PC-9 (cell line): ENCODE results near the gene ADH4. TPM values are rescaled to one million over a fixed set of nuclear protein-coding genes. Genes with fewer than 3 reads are reported as not detected.

Experiments
- BruUV-seq: library from RNA; stranded (reverse); fragments of 400-500 nt; replicated peaks from 2 replicates; lab custom pipeline; 2021; lab: Mats Ljungman, UMichigan
- CTCF ChIA-PET: fragments of 300-600 bp; sonication (Branson Sonifier 250); formaldehyde crosslinking; loops from one replicate; lab custom pipeline; 2022; ENCODE audit warnings: antibody characterized with exemption; lab: Charles Lee
- POLR2A ChIA-PET: fragments of 300-600 bp; sonication (Branson Sonifier 250); formaldehyde crosslinking; loops from one replicate; lab custom pipeline; 2022; ENCODE audit warnings: antibody characterized with exemption; ENCODE audit not compliant: unreplicated experiment; lab: Charles Lee
- DNase-seq, 2 experiments: peaks; one replicate each; pipeline versions ENCODE4 v3.0.0 to v3.0.0-alpha.2; 2015 to 2022; ENCODE audit warnings: mixed read lengths in 1 of 2
- H2AFZ ChIP-seq: fragments of 200-600 bp; sonication (generic); 2 replicates; pipeline ENCODE4 v1.8.1; 2017; ENCODE audit warnings: antibody characterized with exemption
- H3F3A ChIP-seq: fragments of 200-600 bp; sonication (generic); 2 replicates; pipeline ENCODE4 v1.8.1; 2017; ENCODE audit warnings: antibody characterized with exemption, mild to moderate bottlenecking, low read depth; ENCODE audit not compliant: insufficient read depth
- H3K27ac ChIP-seq: fragments of 200-600 bp; sonication (generic); 2 replicates; pipeline ENCODE4 v1.6.1; 2016; ENCODE audit warnings: mixed run types
- H3K27me3 ChIP-seq: fragments of 200-600 bp; sonication (generic); 2 replicates; pipeline ENCODE4 v1.6.1; 2016; ENCODE audit warnings: low read depth, mixed run types; ENCODE audit not compliant: insufficient read depth
- H3K36me3 ChIP-seq: fragments of 200-600 bp; sonication (generic); 2 replicates; pipeline ENCODE4 v1.6.1; 2016; ENCODE audit warnings: low read depth, mixed run types
- H3K4me1 ChIP-seq: fragments of 200-600 bp; sonication (generic); replicated peaks from 2 replicates; pipeline ENCODE4 v1.6.1; 2016; ENCODE audit warnings: mixed run types; ENCODE audit not compliant: insufficient read depth
- H3K4me2 ChIP-seq: fragments of 200-600 bp; sonication (generic); 2 replicates; pipeline ENCODE4 v1.6.1; 2017; ENCODE audit warnings: mixed run types
- H3K4me3 ChIP-seq: fragments of 200-600 bp; sonication (generic); 2 replicates; pipeline ENCODE4 v1.6.1; 2016; ENCODE audit warnings: mixed run types
- H3K79me2 ChIP-seq: fragments of 200-600 bp; sonication (generic); 2 replicates; pipeline ENCODE4 v1.6.1; 2017; ENCODE audit warnings: low read depth, mixed run types
- H3K9me2 ChIP-seq: fragments of 200-600 bp; sonication (generic); 2 replicates; pipeline ENCODE4 v1.8.1; 2017; ENCODE audit warnings: mild to moderate bottlenecking; ENCODE audit not compliant: insufficient read depth
- H3K9me3 ChIP-seq: fragments of 200-600 bp; sonication (generic); 2 replicates; pipeline ENCODE4 v1.8.1; 2016; ENCODE audit warnings: low read depth; ENCODE audit not compliant: insufficient read depth
- H4K20me1 ChIP-seq: fragments of 200-600 bp; sonication (generic); 2 replicates; pipeline ENCODE4 v1.8.1; 2017; ENCODE audit not compliant: insufficient read depth
- EZH2 ChIP-seq: fragments of 200-600 bp; sonication (generic); IDR thresholded peaks from 2 replicates; pipeline ENCODE4 v1.8.0; 2017; ENCODE audit warnings: antibody characterized with exemption, low read depth
- intact Hi-C: fragments of 100-400 bp; cut with micrococcal nuclease; formaldehyde crosslinking; loops from one replicate; pipeline ENCODE4 v1.10.0; 2022; ENCODE audit not compliant: unreplicated experiment
- total RNA-seq: library from RNA; stranded (reverse); gene quantifications from 2 replicates; pipeline ENCODE4 v1.2.3, GENCODE V29; 2021
- TF ChIP-seq, protein P1 (sequence below): fragments of 200-600 bp; sonication (generic); conservative IDR thresholded peaks from 2 replicates; pipeline ENCODE4 v1.6.1; 2017; ENCODE audit warnings: mixed run types, antibody characterized with exemption, mild to moderate bottlenecking, moderate library complexity

The ADH4 gene
- total RNA-seq, 1 experiment from 2014 or later = not detected

DNA sequence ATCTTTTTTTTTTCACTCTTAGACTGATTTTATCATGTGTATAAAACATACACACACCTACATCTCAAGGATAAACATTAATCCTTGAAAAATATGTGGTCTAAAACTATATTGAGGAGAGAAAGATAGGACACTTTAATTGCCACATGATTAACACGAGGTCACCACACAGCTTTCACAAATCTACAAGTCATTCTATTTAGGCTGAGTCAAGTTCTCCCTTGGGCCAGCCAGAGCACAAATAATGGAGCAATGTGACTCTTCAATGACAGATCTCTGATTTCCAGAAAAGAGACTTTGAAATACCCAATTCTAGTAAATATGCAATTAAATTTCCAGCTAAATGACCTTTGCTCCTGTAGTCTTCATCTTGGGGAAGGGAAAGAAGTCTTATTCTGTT is 12.9 kb upstream of the ADH4 start:
- H3K4me2 ChIP-seq = no peak overlapping the region
- BruUV-seq = no TSS peak
- TF ChIP-seq, protein P1, sequence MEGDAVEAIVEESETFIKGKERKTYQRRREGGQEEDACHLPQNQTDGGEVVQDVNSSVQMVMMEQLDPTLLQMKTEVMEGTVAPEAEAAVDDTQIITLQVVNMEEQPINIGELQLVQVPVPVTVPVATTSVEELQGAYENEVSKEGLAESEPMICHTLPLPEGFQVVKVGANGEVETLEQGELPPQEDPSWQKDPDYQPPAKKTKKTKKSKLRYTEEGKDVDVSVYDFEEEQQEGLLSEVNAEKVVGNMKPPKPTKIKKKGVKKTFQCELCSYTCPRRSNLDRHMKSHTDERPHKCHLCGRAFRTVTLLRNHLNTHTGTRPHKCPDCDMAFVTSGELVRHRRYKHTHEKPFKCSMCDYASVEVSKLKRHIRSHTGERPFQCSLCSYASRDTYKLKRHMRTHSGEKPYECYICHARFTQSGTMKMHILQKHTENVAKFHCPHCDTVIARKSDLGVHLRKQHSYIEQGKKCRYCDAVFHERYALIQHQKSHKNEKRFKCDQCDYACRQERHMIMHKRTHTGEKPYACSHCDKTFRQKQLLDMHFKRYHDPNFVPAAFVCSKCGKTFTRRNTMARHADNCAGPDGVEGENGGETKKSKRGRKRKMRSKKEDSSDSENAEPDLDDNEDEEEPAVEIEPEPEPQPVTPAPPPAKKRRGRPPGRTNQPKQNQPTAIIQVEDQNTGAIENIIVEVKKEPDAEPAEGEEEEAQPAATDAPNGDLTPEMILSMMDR = no peak
- no peak for TF ChIP-seq EZH2
- H3K27ac ChIP-seq = no peak overlapping the region
- no peak overlapping the region for H2AFZ ChIP-seq
- ChIA-PET CTCF (no interaction called here), POLR2A (no interaction called here)
- no peaks in the 10 kb centered on the region for H3K36me3 ChIP-seq
- no peak for DNase-seq
- no peaks in the 10 kb centered on the region for H3F3A ChIP-seq
- no peaks in the 10 kb centered on the region for H3K9me2 ChIP-seq
- no peaks in the 10 kb centered on the region for H3K4me1 ChIP-seq
- intact Hi-C loops = no loop called here
- H3K79me2 ChIP-seq = no peaks in the 10 kb centered on the region
- H3K4me3 ChIP-seq = no peak overlapping the region
- H3K27me3 ChIP-seq = no peaks in the 10 kb centered on the region
- H3K9me3 ChIP-seq = no peaks in the 10 kb centered on the region
- H4K20me1 ChIP-seq = no peaks in the 10 kb centered on the region

DNA sequence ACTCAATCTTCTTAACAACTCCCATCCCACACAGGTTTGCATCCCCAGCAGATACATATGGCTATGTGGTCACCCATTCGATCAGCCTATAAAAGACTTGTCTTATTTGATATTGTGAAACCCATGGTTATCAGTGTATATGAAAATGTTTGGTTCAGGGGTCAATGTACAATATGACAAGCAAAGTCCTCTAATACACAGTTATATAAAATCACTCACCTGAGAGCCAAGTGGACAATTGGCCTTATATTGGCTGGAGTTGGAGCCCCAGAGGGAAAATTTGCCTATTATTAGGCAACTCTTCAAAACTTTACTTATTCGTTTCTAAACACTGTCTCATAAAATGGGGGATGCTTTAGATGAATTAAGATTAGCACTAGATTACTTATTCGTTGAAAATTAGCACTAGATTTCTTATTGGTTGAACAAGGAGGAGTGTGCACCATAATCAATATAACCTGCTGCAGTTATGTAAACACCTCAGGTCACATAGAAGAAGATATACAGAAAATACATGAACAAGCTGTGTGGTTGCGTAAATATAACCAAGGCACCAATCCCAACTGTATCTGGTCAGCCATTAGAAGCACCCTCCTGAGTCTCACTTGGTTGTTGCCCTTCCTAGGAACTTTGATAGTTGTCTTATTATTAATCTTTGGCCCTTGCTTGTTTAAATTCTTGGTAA is 10.7 kb upstream of the ADH4 start:
- ChIA-PET CTCF (no interaction called here), POLR2A (no interaction called here)
- Histone ChIP-seq H3K9me2 (no peaks in the 10 kb centered on the region), H3F3A (no peaks in the 10 kb centered on the region), H2AFZ (no peak overlapping the region), H3K27ac (no peak overlapping the region), H3K9me3 (no peaks in the 10 kb centered on the region), H3K4me1 (no peaks in the 10 kb centered on the region), H3K4me3 (no peak overlapping the region), H3K36me3 (no peaks in the 10 kb centered on the region), H3K27me3 (no peaks in the 10 kb centered on the region), H3K79me2 (no peaks in the 10 kb centered on the region), H3K4me2 (no peak overlapping the region), H4K20me1 (no peaks in the 10 kb centered on the region)
- DNase-seq = no peak
- intact Hi-C loops = no loop called here
- TF ChIP-seq, protein P1 = no peak
- no peak for TF ChIP-seq EZH2
- BruUV-seq = no TSS peak

DNA sequence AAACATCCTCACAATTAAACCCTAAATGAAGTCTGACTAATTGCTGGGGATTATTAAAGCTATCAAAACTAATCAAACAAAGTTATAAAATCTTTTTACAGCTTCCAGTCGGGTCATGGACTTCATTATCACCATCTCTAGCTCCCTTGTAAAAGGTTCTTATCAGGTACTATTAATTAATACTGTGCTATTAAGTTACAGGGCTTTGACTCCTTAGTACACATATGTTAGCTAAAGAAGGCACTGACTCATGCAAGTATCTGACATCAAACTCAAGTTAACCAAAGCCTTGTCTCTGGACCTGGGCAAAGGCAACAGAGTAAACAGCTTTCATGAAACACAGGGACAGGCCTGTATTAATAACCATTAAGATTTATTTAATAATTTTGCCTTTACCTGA is 7.9 kb upstream of the ADH4 start:
- Histone ChIP-seq H3K27me3 (no peaks in the 10 kb centered on the region), H3K9me2 (no peaks in the 10 kb centered on the region)
- intact Hi-C loops = no loop called here

More for the DNA sequence above, 7.9 kb upstream of the ADH4 start:
- H3K4me2 ChIP-seq = no peak overlapping the region
- no peaks in the 10 kb centered on the region for H3K4me1 ChIP-seq
- no peaks in the 10 kb centered on the region for H3K9me3 ChIP-seq
- H3K36me3 ChIP-seq = no peaks in the 10 kb centered on the region
- no peak for TF ChIP-seq EZH2
- TF ChIP-seq, protein P1 = no peak
- H2AFZ ChIP-seq = no peak overlapping the region
- no peak for DNase-seq
- no peaks in the 10 kb centered on the region for H4K20me1 ChIP-seq
- CTCF ChIA-PET = interaction anchor here (0.5 kb wide), 1 partner anchor 64 kb away, joined by 7 read pairs; no protein-coding TSS in a partner anchor
- H3K79me2 ChIP-seq = no peaks in the 10 kb centered on the region
- H3K27ac ChIP-seq = no peak overlapping the region
- H3K4me3 ChIP-seq = no peak overlapping the region
- POLR2A ChIA-PET = no interaction called here
- no TSS peak for BruUV-seq
- no peaks in the 10 kb centered on the region for H3F3A ChIP-seq
